ENCODE measurements around the gene FRMD7. TPM values are rescaled to one million over a fixed set of nuclear protein-coding genes. Genes with fewer than 3 reads are reported as not detected.
A peak's percentile ranks its signal among the peaks of the same experiment; 100 is the strongest.

FRMD7 gene
- total and polyA plus RNA-seq, 2 experiments from 2014 or later = not detected

GRCh38 chrX:132037479-132037993, 90.3 kb downstream of the FRMD7 start:
- H3F3A ChIP-seq (replicated peaks; ENCODE audit: low read depth) = no peaks in the 10 kb centered on the region
- H4K20me1 ChIP-seq (replicated peaks; ENCODE audit: insufficient read depth) = peaks cover 20% of the 10 kb centered on the region
- no peaks in the 10 kb centered on the region for H3K27me3 ChIP-seq (ENCODE audit: insufficient read depth)
- peak overlapping the region; percentile 85 for H3K27ac Mint-ChIP-seq
- no peaks in the 10 kb centered on the region for H3K9me2 ChIP-seq (ENCODE audit: insufficient read depth)
- H3K9me3 Mint-ChIP-seq = no peaks in the 10 kb centered on the region
- H3K79me2 ChIP-seq (replicated peaks; ENCODE audit: insufficient read depth) = peaks cover 97% of the 10 kb centered on the region
- no peak overlapping the region for H3K27ac ChIP-seq (ENCODE audit: low read depth)
- no peaks in the 10 kb centered on the region for H3K27me3 Mint-ChIP-seq (ENCODE audit: insufficient read depth, low read depth, poor library complexity)
- H3K4me1 ChIP-seq (ENCODE audit: insufficient read depth) = peaks cover 62% of the 10 kb centered on the region
- no peak overlapping the region for H2AFZ ChIP-seq
- no peak for TF ChIP-seq POLR2AphosphoS5 (IDR thresholded peaks at IDR 0.05; ENCODE audit: low read depth)
- TF ChIP-seq, protein P1, sequence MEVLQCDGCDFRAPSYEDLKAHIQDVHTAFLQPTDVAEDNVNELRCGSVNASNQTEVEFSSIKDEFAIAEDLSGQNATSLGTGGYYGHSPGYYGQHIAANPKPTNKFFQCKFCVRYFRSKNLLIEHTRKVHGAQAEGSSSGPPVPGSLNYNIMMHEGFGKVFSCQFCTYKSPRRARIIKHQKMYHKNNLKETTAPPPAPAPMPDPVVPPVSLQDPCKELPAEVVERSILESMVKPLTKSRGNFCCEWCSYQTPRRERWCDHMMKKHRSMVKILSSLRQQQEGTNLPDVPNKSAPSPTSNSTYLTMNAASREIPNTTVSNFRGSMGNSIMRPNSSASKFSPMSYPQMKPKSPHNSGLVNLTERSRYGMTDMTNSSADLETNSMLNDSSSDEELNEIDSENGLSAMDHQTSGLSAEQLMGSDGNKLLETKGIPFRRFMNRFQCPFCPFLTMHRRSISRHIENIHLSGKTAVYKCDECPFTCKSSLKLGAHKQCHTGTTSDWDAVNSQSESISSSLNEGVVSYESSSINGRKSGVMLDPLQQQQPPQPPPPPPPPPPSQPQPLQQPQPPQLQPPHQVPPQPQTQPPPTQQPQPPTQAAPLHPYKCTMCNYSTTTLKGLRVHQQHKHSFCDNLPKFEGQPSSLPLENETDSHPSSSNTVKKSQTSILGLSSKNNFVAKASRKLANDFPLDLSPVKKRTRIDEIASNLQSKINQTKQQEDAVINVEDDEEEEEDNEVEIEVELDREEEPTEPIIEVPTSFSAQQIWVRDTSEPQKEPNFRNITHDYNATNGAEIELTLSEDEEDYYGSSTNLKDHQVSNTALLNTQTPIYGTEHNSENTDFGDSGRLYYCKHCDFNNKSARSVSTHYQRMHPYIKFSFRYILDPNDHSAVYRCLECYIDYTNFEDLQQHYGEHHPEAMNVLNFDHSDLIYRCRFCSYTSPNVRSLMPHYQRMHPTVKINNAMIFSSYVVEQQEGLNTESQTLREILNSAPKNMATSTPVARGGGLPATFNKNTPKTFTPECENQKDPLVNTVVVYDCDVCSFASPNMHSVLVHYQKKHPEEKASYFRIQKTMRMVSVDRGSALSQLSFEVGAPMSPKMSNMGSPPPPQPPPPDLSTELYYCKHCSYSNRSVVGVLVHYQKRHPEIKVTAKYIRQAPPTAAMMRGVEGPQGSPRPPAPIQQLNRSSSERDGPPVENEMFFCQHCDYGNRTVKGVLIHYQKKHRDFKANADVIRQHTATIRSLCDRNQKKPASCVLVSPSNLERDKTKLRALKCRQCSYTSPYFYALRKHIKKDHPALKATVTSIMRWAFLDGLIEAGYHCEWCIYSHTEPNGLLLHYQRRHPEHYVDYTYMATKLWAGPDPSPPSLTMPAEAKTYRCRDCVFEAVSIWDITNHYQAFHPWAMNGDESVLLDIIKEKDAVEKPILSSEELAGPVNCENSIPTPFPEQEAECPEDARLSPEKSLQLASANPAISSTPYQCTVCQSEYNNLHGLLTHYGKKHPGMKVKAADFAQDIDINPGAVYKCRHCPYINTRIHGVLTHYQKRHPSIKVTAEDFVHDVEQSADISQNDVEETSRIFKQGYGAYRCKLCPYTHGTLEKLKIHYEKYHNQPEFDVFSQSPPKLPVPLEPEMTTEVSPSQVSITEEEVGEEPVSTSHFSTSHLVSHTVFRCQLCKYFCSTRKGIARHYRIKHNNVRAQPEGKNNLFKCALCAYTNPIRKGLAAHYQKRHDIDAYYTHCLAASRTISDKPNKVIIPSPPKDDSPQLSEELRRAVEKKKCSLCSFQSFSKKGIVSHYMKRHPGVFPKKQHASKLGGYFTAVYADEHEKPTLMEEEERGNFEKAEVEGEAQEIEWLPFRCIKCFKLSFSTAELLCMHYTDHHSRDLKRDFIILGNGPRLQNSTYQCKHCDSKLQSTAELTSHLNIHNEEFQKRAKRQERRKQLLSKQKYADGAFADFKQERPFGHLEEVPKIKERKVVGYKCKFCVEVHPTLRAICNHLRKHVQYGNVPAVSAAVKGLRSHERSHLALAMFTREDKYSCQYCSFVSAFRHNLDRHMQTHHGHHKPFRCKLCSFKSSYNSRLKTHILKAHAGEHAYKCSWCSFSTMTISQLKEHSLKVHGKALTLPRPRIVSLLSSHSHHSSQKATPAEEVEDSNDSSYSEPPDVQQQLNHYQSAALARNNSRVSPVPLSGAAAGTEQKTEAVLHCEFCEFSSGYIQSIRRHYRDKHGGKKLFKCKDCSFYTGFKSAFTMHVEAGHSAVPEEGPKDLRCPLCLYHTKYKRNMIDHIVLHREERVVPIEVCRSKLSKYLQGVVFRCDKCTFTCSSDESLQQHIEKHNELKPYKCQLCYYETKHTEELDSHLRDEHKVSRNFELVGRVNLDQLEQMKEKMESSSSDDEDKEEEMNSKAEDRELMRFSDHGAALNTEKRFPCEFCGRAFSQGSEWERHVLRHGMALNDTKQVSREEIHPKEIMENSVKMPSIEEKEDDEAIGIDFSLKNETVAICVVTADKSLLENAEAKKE (CRISPR knock-in tag; IDR thresholded peaks at IDR 0.05) = no peak
- TF ChIP-seq, protein P2, sequence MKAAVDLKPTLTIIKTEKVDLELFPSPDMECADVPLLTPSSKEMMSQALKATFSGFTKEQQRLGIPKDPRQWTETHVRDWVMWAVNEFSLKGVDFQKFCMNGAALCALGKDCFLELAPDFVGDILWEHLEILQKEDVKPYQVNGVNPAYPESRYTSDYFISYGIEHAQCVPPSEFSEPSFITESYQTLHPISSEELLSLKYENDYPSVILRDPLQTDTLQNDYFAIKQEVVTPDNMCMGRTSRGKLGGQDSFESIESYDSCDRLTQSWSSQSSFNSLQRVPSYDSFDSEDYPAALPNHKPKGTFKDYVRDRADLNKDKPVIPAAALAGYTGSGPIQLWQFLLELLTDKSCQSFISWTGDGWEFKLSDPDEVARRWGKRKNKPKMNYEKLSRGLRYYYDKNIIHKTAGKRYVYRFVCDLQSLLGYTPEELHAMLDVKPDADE (IDR thresholded peaks at IDR 0.05) = no peak
- no peak for TF ChIP-seq EZH2 (IDR thresholded peaks at IDR 0.05; ENCODE audit: low read depth, unreplicated experiment)
- DNase-seq (ENCODE audit: low spot score) (peak; percentile 25), ATAC-seq (no peak)
- H3K36me3 ChIP-seq (ENCODE audit: insufficient read depth) = no peaks in the 10 kb centered on the region
- no peak overlapping the region for H3K4me3 ChIP-seq
- peak overlapping the region; percentile 45 for H3K4me2 ChIP-seq
- no peaks in the 10 kb centered on the region for H3K36me3 Mint-ChIP-seq (ENCODE audit: low read depth)
- no peak overlapping the region for H3K4me3 Mint-ChIP-seq
- H3K4me1 Mint-ChIP-seq = peaks cover 59% of the 10 kb centered on the region

- no peaks in the 10 kb centered on the region for H3K9me2 ChIP-seq (ENCODE audit: insufficient read depth)
- H4K20me1 ChIP-seq (replicated peaks; ENCODE audit: insufficient read depth) = peaks cover 20% of the 10 kb centered on the region
- no peak overlapping the region for H3K27ac ChIP-seq (ENCODE audit: low read depth)
- Mint-ChIP-seq H3K36me3 (ENCODE audit: low read depth) (no peaks in the 10 kb centered on the region), H3K9me3 (no peaks in the 10 kb centered on the region), H3K4me3 (no peak overlapping the region), H3K27me3 (ENCODE audit: insufficient read depth, low read depth, poor library complexity) (no peaks in the 10 kb centered on the region), H3K4me1 (peaks cover 56% of the 10 kb centered on the region), H3K27ac (no peak overlapping the region)
- H3K27me3 ChIP-seq (ENCODE audit: insufficient read depth) = no peaks in the 10 kb centered on the region
- DNase-seq (ENCODE audit: low spot score) = no peak
- no peak overlapping the region for H2AFZ ChIP-seq
- no peak overlapping the region for H3K4me3 ChIP-seq
- peaks cover 44% of the 10 kb centered on the region for H3K4me1 ChIP-seq (ENCODE audit: insufficient read depth)
- ATAC-seq = no peak
- no peak overlapping the region for H3K4me2 ChIP-seq
- H3K79me2 ChIP-seq (replicated peaks; ENCODE audit: insufficient read depth) = peaks cover 98% of the 10 kb centered on the region
- H3F3A ChIP-seq (replicated peaks; ENCODE audit: low read depth) = no peaks in the 10 kb centered on the region
- H3K36me3 ChIP-seq (ENCODE audit: insufficient read depth) = no peaks in the 10 kb centered on the region
- no peak for TF ChIP-seq EZH2phosphoT487 (IDR thresholded peaks at IDR 0.05; ENCODE audit: unreplicated experiment)
- TF ChIP-seq POLR2AphosphoS5 (IDR thresholded peaks at IDR 0.05; ENCODE audit: low read depth) = no peak
- TF ChIP-seq ZNF331 (CRISPR knock-in tag; IDR thresholded peaks at IDR 0.05; ENCODE audit: low read depth) = no peak
- TF ChIP-seq REST (IDR thresholded peaks at IDR 0.05; ENCODE audit: unreplicated experiment) = no peak
- TF ChIP-seq NANOG (IDR thresholded peaks at IDR 0.05; ENCODE audit: borderline replicate concordance) = no peak
- no peak for TF ChIP-seq ZNF114 (CRISPR knock-in tag; IDR thresholded peaks at IDR 0.05)
- no peak for TF ChIP-seq EZH2 (IDR thresholded peaks at IDR 0.05; ENCODE audit: low read depth, unreplicated experiment)
- TF ChIP-seq STAT1 (IDR thresholded peaks at IDR 0.05; ENCODE audit: unreplicated experiment) = no peak
- no peak for TF ChIP-seq CREB1 (CRISPR knock-in tag; IDR thresholded peaks at IDR 0.05; ENCODE audit: low read depth)
These were observed 93.2 kb downstream of the FRMD7 start for GRCh38 chrX:132034648-132035047.

Measured in GM23338 (cell line).